ENCODE results near the gene HOPX. TPM values are rescaled to one million over a fixed set of nuclear protein-coding genes. Genes with fewer than 3 reads are reported as not detected.

HOPX gene
- total and polyA plus RNA-seq, 2 of the 8 experiments (the other 6 are each of a cell fraction or from before 2014, with no cell fraction given) = not detected

GRCh38 chr4:56723201-56723605 is 42.1 kb upstream of the HOPX start:
- ChIA-PET CTCF (ENCODE audit: partially characterized antibody) (interaction anchor here (1.2 kb wide), 1 partner anchor 8 kb away, joined by 6 read pairs; no protein-coding TSS in a partner anchor), POLR2A (ENCODE audit: partially characterized antibody) (no interaction called here)
- no peaks in the 10 kb centered on the region for H3K79me1 ChIP-seq (ENCODE audit: low read depth, low read length)
- H2AK5ac ChIP-seq (ENCODE audit: low read depth, low read length) = no peak overlapping the region
- no peak overlapping the region for H3K4ac ChIP-seq (replicated peaks; ENCODE audit: insufficient read length, low read depth, low read length)
- no peak overlapping the region for H3K9ac ChIP-seq (replicated peaks in 1 of 4; ENCODE audit: extremely low read depth in 1 of 4, low read depth in 3 of 4, low read length in 3 of 4)
- FAIRE-seq (no peak), DNase-seq (ENCODE audit: low read depth in 1 of 2, low spot score in 2 of 2) (no peak)
- H3K14ac ChIP-seq (ENCODE audit: insufficient read length) = no peak overlapping the region
- WGBS, 2 experiments (ENCODE audit: extremely low coverage in 1 of 2, insufficient coverage in 1 of 2, insufficient read length in 1 of 2, insufficient replicate concordance in 2 of 2, low coverage in 1 of 2, low lambda C conversion rate in 2 of 2, missing lambda C conversion rate in 1 of 2) = 86% methylated on average over 5 of the region's 5 CpGs; no CpG with 5 or more reads in 1 of the 2 experiments
- H4K20me1 ChIP-seq (replicated peaks in 1 of 2; ENCODE audit: control insufficient read depth in 1 of 2, insufficient read depth in 2 of 2, low read length in 2 of 2) = no peaks in the 10 kb centered on the region
- H3K27me3 ChIP-seq (replicated peaks in 1 of 4; ENCODE audit: control insufficient read depth in 3 of 4, extremely low read depth in 1 of 4, insufficient read depth in 3 of 4, low read length in 3 of 4) = no peaks in the 10 kb centered on the region
- H2BK15ac ChIP-seq (ENCODE audit: low read length) = no peak overlapping the region
- H3K79me2 ChIP-seq (ENCODE audit: control insufficient read depth in 1 of 2, insufficient read depth in 2 of 2, low read length in 2 of 2) = no peaks in the 10 kb centered on the region
- H3K4me2 ChIP-seq (ENCODE audit: insufficient read depth in 1 of 2, low read depth in 2 of 2, low read length in 2 of 2) = no peak overlapping the region
- TF ChIP-seq FOSL1 (IDR thresholded peaks at IDR 0.05; ENCODE audit: insufficient read depth, low read depth, low read length) (no peak), SP1 (IDR thresholded peaks at IDR 0.05; ENCODE audit: low read depth, low read length) (no peak), CTBP2 (IDR thresholded peaks at IDR 0.05; ENCODE audit: borderline replicate concordance, insufficient read depth, insufficient read length, low read length) (no peak), CHD2 (IDR thresholded peaks at IDR 0.05; ENCODE audit: low read length) (no peak)
- no peak overlapping the region for H3K4me3 ChIP-seq (ENCODE audit: extremely low read depth in 1 of 4, insufficient read depth in 2 of 4, low read depth in 3 of 4, low read length in 4 of 4)
- no peak overlapping the region for H3K27ac ChIP-seq (ENCODE audit: low read depth, low read length)
- H3K9me3 ChIP-seq (ENCODE audit: insufficient read depth in 2 of 2, low read depth in 1 of 2, low read length in 1 of 2) = no peaks in the 10 kb centered on the region
- no peak overlapping the region for H2BK5ac ChIP-seq (ENCODE audit: low read depth, low read length)
- H4K91ac ChIP-seq (replicated peaks; ENCODE audit: insufficient read length, low read length) = no peak overlapping the region
- H3K23me2 ChIP-seq (ENCODE audit: low read depth, low read length) = no peaks in the 10 kb centered on the region
- no peaks in the 10 kb centered on the region for H3K36me3 ChIP-seq (ENCODE audit: control insufficient read depth in 2 of 4, insufficient read depth in 4 of 4, low read length in 3 of 4)
- H2AFZ ChIP-seq (ENCODE audit: low read length) = no peak overlapping the region
- H3K56ac ChIP-seq (replicated peaks; ENCODE audit: insufficient read length, low read depth, low read length) = no peak overlapping the region
- H4K8ac ChIP-seq (ENCODE audit: extremely low read depth, insufficient read depth, low read length) = no peak overlapping the region
- no peak overlapping the region for H2BK12ac ChIP-seq (ENCODE audit: low read depth, low read length)
- no peak overlapping the region for H2BK20ac ChIP-seq (ENCODE audit: low read length)
- H3K4me1 ChIP-seq (replicated peaks in 1 of 4; ENCODE audit: control insufficient read depth in 3 of 4, insufficient read depth in 4 of 4, low read length in 3 of 4) = no peaks in the 10 kb centered on the region
- no peak overlapping the region for H2BK120ac ChIP-seq (replicated peaks; ENCODE audit: low read depth, low read length)
- no peak overlapping the region for H3K23ac ChIP-seq (ENCODE audit: insufficient read length)
- no peak overlapping the region for H4K5ac ChIP-seq (ENCODE audit: insufficient read length, low read depth, low read length)
- no peak overlapping the region for H3K18ac ChIP-seq (ENCODE audit: extremely low read depth, low read length)

Measured in H1 (cell line).